Thyroid gland (tissue), 4 donors: ENCODE measurements around the gene ZNF821.

Experiments
- POLR2A ChIP-seq, 2 donors: fragments of 450-650 bp; IDR thresholded peaks; one replicate each; pipeline ENCODE4 v1.6.1; 2017; ENCODE audit warnings: antibody characterized with exemption in 2 of 2, mild to moderate bottlenecking in 2 of 2, moderate library complexity in 1 of 2
- TF ChIP-seq, protein P1 (sequence below), 6 experiments: fragments of 200-600 bp in 3 of 6; fragments of 450-650 bp in 3 of 6; sonication (generic) in 3 of 6; IDR thresholded peaks; one replicate each; pipeline ENCODE4 v1.5.1; 2016 to 2019; ENCODE audit warnings: antibody characterized with exemption in 6 of 6, mild to moderate bottlenecking in 2 of 6, inconsistent platforms in 1 of 6, moderate library complexity in 1 of 6

DNA sequence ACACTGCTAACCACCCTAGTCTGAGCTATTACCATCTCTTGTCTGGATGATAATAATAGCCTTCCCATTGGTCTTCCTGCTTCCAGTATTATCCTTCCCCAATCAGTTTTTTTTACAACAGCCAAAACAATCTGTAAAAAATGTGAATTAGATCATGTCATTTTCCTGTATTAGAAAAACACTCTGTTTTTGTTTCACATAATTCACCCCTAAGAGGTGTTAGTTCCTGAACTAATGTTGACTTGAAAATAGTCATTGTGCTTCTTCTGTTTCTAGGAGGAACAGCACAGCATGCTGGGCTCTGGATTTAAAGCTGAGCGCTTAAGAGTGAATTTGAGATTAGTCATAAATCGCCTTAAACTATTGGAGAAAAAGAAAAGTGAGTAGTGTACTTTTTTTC is 31.4 kb upstream of the ZNF821 start:
- TF ChIP-seq, protein P1, sequence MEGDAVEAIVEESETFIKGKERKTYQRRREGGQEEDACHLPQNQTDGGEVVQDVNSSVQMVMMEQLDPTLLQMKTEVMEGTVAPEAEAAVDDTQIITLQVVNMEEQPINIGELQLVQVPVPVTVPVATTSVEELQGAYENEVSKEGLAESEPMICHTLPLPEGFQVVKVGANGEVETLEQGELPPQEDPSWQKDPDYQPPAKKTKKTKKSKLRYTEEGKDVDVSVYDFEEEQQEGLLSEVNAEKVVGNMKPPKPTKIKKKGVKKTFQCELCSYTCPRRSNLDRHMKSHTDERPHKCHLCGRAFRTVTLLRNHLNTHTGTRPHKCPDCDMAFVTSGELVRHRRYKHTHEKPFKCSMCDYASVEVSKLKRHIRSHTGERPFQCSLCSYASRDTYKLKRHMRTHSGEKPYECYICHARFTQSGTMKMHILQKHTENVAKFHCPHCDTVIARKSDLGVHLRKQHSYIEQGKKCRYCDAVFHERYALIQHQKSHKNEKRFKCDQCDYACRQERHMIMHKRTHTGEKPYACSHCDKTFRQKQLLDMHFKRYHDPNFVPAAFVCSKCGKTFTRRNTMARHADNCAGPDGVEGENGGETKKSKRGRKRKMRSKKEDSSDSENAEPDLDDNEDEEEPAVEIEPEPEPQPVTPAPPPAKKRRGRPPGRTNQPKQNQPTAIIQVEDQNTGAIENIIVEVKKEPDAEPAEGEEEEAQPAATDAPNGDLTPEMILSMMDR (IDR thresholded peaks at IDR 0.05) = no peak
- no peak for TF ChIP-seq POLR2A (IDR thresholded peaks at IDR 0.05)
